ENCODE data around the gene CFAP91. TPM values are rescaled to one million over a fixed set of nuclear protein-coding genes. Genes with fewer than 3 reads are reported as not detected.

CFAP91 gene
- total RNA-seq, 1 experiment from 2014 or later: 3.3 TPM

GRCh38 chr3:119741657-119742590 is 39.1 kb downstream of the CFAP91 start:
- DNase-seq (ENCODE audit: low read depth): no peak

DNA sequence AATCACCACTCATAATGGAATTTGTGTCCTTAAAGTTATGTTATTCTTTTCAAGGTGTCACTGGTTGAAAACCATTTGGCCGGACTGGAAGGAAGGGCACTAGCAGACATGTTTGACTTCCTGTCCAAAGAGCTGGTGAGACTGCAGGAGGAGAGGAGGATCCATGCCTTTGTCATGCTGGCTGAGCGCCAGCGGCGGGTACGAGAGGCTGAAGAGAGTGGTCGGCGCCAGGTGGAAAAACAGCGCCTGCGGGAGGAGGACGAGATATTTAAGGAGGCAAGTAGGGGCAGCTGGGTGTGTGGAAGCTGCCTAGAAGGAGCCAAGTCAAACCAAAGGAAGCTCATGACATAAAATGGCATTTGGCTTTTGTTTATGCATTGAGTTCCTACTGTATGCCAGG is 41.1 kb downstream of the CFAP91 start:
- no peak for DNase-seq (ENCODE audit: low read depth)

GRCh38 chr3:119745942-119746341 is 43.1 kb downstream of the CFAP91 start:
- DNase-seq (ENCODE audit: low read depth): no peak

GRCh38 chr3:119746423-119746822 is 43.6 kb downstream of the CFAP91 start:
- DNase-seq (ENCODE audit: low read depth): no peak

DNA sequence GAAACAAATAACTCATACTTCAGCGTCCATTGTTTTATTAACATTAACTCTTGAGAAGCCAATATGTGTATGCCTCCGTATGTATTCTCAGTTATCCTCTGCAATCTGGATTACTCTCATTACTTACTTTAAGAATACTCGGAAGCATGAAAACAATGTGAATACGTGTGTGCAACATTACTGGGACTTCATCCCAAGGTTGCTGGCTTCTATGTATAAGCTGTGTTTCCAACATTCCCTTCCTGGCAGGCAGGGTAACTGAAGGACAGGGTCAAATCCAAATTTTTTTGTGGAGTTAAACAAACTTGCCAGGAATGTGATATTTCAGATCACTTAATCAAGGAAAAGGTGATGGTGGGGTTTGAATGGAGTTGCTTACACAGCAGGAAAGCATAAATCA is 44.5 kb downstream of the CFAP91 start:
- DNase-seq (ENCODE audit: low read depth): no peak

DNA sequence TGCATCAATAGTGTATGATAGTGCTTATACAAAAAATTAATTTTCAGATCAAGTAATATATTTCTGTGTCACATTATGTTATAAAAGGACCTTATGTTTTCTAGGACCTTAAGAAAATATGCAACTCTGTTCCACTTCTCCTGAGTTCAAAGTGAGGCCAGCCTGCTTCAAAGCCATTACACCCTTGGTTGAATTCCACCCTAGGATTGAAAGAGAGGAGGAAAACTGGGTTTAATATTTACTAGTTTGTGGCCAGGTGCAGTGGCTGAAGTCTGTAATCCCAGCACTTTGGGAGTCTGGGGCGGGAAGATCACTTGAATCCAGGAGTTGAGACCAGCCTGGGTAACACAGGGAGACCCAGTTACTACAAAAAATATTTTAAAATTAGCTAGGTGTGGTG is 46.2 kb downstream of the CFAP91 start:
- no peak for DNase-seq (ENCODE audit: low read depth)

DNA sequence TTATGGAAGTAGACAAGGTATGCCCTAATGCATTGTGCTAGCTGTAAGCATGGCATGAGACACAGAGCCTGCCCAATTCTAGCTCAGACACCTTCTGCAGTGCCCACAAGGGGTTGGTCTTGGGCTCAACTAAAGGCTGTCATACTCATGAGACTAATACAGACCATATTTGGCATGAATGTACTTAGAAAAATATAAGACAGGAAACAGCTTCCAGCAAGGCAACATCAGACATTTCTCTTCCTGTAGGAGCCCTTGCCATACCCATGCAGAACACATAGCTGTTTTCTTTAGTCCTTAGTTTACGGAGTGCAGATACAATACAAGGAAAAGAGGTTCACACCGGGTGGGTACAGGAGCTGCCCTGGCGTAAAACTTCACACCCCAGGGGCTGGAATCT is 48.6 kb downstream of the CFAP91 start:
- no peak for DNase-seq (ENCODE audit: low read depth)

Other genes with a start within 250 kb of the CFAP91 start
- 80.8 and 112 TPM in 2 replicates for gene TMEM39A, start 239.4 kb upstream of the CFAP91 start, total RNA-seq (2014; rRNA removed; shearing (Covaris generic))
- 15.6 and 21.4 TPM in 2 replicates for gene POGLUT1, start 234.1 kb upstream of the CFAP91 start, total RNA-seq (2014; rRNA removed; shearing (Covaris generic))
- gene TIMMDC1, start 204.5 kb upstream of the CFAP91 start, total RNA-seq (2014; rRNA removed; shearing (Covaris generic)): 94.8 and 141 TPM in 2 replicates
- gene CD80, start 143.4 kb upstream of the CFAP91 start, total RNA-seq (2014; rRNA removed; shearing (Covaris generic)): not detected in 2 replicates
- gene ADPRH, start 123.5 kb upstream of the CFAP91 start, total RNA-seq (2014; rRNA removed; shearing (Covaris generic)): 1.0 and 1.1 TPM in 2 replicates
- gene PLA1A, start 105.1 kb upstream of the CFAP91 start, total RNA-seq (2014; rRNA removed; shearing (Covaris generic)): not detected in 2 replicates
- gene POPDC2, start 42.4 kb upstream of the CFAP91 start, total RNA-seq (2014; rRNA removed; shearing (Covaris generic)): 0.12 TPM in 1 of 2 replicates, not detected in the other
- gene COX17, start 25.6 kb upstream of the CFAP91 start, total RNA-seq (2014; rRNA removed; shearing (Covaris generic)): 64.5 and 103 TPM in 2 replicates
- not detected in 2 replicates for gene NR1I2, start 79.1 kb downstream of the CFAP91 start, total RNA-seq (2014; rRNA removed; shearing (Covaris generic))

All from M059J (cell line).